GM19455 (cell line): ENCODE results near the gene TMEM94.

Source experiments
- ATAC-seq: cut with Tn5 transposase; IDR thresholded peaks from one replicate; pipeline ENCODE4 v1.9.1; 2021; ENCODE audit not compliant: unreplicated experiment

The TMEM94 gene

DNA sequence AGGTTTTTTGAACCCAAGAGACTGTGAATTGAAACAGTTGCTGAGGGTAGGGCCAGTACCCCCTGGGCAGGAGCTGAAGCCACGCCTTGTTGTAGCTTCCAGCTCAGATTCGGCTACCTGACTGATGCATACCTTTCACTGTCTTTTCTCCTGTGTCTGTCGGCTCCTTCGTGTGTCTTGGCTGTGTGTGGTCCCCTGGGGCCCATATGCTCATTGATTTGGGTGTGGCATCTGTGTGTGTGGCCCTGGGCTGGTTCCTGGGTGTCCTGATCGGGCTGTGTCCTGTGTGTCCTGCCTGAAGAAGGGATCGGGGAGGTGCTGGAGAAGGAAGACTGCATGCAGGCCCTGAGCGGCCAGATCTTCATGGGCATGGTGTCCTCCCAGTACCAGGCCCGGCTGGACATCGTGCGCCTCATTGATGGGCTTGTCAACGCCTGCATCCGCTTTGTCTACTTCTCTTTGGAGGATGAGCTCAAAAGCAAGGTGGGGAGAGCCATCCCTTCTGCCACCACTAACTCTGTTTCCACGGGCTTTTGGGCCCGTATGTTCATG lies 38.0 kb downstream of the TMEM94 start:
- no peak for ATAC-seq

DNA sequence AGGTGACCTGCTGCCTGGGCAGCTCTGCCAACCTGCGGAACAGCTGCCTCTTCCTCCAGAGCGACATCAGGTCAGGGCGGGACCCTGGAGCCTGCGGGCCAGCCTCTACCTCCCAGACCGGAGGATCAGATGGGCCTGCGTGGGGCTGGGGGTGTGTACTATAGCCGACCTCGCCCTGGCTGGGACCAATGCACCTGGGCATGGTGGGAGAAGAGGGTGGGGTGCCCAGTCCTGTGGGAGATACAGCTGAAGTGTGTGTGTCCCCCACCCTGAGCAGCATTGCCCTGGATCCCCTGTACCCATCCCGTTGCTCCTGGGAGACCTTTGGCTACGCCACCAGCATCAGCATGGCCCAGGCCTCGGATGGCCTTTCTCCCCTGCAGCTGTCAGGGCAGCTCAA lies 39.6 kb downstream of the TMEM94 start:
- ATAC-seq: no peak

GRCh38 chr17:75498039-75498725 lies 41.7 kb downstream of the TMEM94 start:
- no peak for ATAC-seq

DNA sequence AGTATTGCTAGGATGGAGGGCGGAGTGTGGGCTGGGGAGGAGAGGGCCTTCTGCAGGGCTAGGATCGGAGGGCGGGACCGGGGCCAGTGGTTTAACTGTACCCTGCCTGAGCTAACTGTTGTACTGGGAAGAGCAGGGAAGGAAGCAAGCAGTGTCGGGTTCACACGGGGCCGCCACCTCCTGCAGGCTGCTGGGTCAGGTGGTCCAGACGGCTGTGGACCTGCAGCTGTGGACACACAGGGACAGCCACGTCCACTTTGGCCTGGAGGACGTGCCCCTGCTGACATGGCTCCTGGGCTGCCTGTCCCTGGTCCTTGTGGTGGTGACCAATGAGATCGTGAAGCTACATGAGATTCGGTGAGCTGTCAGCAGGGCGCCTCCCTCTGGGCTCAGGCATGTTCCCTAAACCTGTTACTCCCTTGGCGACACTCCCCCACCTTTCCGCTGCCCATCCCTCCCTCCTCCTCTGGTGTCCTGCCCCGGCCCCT lies 42.3 kb downstream of the TMEM94 start:
- no peak for ATAC-seq

DNA sequence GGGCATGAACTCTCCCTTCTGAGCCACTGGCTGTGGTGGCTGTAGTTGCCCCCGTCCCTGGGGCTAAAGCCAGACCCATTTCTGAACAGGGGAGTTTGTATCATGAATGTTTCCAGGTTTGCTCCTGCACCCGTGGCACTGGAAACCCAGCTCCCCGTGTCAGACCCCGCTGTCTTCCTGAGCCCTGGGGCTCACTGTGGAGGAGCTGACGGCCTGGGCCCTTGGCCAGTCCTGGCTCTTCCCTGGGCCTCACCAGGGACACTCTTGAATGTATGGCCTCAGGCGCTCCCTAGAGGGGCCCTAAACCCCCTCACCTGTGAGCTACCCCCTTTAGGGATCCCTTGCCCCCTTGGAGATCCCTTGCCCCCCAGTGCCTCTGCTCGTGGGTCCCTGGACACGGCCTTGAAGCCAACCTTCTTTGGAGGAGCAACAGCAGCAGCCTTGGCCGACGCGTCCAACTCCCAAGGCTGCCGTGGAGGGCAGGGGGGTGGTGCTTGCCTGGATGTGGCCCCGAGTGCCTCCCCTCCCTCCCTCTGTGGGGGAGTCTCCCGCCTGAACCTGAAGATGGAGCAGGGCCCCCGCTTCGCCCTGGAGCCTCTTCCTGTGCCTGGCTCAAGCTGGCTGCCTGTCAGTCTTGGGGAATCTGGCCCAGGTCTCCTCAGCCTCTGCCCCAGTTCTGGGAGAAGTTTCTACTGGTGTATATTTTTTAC lies 43.0 kb downstream of the TMEM94 start:
- ATAC-seq: no peak

DNA sequence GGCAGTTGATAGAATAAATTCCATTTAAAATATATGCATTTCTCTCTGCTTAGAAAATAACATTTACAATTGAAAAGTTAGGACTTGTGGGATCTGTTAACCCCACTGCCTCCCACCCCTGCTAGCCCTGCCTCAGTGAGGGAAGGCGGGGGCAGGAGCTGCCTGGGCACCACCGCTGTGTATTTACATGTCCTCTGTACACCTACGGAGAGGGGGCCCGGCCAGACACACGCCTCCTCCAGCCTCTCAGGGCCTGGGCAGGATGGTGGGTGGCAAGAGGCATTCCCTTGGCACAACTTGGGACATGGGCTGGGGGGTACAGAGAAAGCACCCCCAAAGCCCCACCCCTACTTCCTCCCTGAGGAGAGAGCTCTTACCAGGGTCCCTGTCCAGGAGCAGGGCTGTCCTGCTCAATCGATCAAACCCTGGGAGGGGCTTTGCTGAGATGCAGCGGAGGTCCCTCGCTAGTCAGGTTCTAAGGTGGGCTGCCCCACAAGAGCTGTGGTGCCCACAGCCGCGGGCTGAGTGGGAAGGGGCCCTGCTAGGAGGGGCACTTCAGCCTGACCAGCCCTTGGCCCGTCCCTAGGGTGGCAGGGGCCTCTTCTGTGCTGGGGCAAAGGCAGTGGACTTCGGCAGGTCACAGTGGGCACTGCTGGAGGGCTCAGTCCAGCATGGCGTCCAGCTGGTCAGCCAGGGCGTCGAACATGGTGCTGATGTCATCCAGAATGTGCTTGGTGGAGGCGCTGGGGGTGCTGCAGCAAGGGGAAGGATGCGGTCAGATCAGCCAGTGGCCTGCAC lies 44.2 kb downstream of the TMEM94 start:
- ATAC-seq: no peak

DNA sequence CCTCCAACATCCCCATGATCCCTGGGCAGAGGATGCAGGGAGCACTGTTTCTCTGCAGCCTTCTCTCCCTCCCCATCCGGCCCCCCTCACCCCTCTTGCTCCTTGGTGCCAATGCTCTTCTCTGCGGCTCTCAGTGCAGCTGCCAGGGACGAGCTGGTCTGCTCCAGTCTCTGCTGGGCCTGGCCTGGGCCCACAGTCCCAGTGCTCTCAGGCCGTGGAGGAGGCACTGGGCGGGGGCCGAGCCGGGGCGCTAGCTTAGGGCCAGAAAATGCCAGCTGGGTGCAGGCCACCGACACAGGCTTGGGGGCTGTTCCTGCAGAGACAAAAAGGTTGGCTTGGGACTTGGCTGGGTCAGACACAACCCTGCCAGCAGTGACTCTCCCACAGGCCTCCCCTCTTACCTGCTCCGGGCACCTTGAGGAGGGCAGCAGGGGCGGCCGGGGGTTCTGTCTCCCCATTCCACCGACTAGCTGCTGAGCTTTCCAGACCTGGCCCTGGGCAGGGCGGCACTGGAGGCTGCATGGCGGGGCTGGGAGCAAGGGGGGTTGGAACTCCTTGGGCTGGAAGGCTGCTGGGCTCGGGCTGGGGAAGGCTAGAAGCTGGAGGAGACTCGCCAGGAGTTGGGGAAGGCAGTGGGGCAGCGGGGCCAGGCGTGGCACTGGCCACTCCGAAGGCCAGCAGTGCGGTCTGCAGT lies 45.1 kb downstream of the TMEM94 start:
- ATAC-seq: no peak

DNA sequence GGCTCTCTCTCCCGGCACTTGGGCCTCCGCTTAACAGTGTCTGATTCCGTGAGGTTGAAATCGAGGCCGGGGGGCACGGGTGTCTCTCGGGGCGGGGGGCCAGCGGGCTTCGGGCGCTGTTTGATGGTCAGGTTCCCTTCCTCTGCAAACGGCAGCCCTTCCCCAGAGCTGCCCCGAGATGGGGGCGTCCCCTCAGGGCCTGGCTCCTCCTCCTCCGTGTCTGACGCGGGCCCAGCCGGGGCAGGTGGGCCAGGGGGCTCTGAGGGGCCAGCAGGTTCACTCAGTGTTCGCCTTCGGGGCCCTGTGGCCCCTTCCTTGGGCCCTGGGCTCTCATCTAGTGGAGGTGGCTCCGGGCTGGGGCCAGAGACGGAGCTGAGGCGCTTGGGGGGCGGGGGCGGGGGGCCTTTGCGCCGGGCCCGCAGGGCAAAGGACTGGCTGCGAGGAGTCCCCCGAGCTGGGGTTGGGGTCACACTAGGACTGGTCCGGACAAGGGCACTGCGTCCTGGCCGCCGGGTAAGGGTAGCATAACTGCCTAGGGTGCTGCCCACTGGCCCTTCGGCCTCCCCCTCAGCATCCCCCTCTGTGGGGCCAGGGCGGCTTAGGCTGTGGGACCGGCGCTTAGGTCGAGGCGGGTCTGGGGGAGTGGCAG lies 45.8 kb downstream of the TMEM94 start:
- no peak for ATAC-seq

- no peak for ATAC-seq
Measured at GRCh38 chr17:75502721-75503329, 46.4 kb downstream of the TMEM94 start.

DNA sequence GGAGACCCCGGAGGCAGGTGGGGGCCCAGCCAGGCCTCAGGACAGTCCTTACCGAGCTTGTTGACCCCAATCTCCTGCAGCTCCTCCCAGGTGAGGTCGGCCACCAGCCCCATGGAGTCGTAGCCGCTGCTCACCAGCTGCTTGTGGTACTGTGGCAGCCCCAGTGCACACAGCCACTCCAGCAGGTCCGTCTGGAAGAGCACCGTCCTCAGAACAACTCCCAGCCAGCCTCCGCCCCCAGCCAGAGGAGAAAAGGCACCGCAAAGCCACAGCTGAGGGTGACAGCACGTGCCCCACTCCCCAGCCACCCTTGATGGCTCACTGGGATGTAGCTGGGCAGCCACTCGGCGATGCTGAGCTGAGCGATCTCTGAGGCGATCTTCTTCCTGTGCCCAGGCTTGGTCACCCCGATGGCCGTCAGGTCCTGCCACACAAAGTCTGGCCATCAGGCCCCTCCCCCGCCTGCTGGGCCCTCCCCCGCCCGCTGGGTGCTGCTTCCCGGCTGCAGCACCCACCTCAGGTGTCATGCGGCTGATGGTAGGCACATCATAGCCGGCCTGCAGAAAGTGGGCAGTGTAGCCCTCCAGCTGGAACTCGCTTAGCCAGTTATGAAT lies 47.0 kb downstream of the TMEM94 start:
- no peak for ATAC-seq

GRCh38 chr17:75503976-75504346 lies 47.5 kb downstream of the TMEM94 start:
- no peak for ATAC-seq

DNA sequence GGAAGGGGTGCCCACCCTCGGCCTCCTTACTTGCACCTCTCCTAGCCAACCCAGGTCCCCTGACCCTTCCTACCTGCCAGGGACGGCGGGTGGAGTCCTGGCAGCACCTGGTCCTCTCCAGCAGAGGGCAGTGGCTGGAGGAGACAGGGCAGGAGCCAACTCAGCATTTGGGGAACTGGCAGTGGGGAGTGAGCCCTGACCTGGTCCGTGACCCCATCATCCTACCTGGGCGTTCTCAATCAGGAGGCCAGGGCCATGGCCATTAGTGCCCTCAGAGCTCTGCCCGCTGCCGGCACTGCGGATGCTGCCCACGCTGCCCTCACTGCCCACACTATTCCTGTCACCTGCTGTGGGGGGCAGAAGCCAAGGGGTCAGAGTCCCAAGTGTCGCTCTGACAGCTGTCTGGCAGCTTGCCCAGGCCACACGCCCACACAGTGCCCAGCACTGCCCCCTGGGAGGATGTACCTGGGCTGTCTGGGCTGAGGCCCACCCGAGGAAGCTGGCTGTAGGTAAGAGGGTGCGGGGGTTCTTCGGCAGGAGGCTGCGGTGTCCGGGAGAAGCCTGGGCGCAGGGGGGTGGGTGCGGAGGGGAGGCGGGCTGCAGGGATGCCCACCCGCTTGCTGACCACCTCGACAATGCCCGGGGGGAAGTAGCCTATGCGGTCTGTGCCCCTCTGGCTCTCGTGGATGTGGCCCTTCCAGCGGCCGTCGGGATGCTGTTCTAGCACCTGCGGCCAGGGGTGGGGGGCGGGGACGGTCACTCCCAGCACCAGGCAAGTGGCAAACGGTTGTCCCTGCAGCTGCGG lies 48.1 kb downstream of the TMEM94 start:
- ATAC-seq: no peak

DNA sequence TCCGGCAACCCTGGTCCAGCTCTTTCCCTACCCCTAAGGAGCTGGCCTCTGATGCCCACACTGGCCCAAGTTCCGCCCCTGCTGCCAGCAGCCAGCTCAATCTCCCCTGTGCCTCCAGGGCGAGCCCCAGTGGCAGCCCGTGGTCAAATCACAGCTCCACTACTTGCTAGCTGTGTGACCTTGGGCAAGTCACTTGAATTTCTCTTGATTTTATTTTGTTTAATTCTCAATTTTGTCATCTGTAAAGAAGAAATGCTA lies 48.6 kb downstream of the TMEM94 start:
- no peak for ATAC-seq

DNA sequence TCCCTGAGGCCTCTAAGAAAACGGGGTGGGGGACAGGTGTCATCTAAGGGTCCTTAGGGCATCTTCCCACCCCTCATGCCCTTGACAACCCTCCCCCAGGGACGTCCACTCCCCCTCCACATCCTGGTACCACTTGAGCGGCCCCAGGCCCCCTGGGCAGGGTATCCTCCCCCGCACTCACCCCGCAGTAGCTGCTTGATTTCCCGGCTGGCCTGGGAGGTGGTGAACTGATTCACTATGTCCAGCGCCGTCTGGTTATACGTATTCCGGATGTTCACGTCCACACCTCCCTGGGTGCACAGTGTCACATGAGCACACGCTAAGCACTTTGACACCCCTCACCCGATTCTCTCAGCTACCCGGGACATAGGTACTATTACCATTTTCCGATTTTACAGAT lies 49.2 kb downstream of the TMEM94 start:
- no peak for ATAC-seq

GRCh38 chr17:75506134-75506533 lies 49.7 kb downstream of the TMEM94 start:
- no peak for ATAC-seq

DNA sequence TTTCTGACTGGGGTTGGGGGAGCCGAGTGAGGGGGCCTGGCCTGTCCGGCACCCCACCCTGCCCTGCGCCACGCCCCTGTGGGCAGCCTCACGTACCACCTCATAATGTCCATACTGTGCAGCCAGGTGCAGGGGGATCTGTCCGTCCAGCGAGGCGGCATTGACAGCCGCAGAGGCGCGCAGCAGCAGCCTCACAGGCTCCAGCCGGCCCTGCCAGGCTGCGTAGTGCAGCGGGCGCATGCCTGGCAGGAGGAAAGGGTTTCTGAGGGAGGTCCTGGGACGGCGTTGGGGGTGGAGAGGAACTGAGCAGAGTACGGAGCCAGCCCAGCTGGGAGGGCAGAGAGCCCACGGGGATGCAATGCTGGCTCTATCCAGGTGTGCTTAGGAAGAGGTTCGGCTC lies 50.5 kb downstream of the TMEM94 start:
- ATAC-seq: no peak

GRCh38 chr17:75507733-75508719 lies 51.6 kb downstream of the TMEM94 start:
- ATAC-seq: no peak

- no peak for ATAC-seq
Measured at GRCh38 chr17:75508931-75509361, 52.5 kb downstream of the TMEM94 start.
